ENCODE data around the gene ALKBH3. TPM values are rescaled to one million over a fixed set of nuclear protein-coding genes. Genes with fewer than 3 reads are reported as not detected.

Gene ALKBH3
- total RNA-seq, 1 experiment from 2014 or later, result 76.6 TPM

- DNase-seq (ENCODE audit: low spot score), result no peak
Measured at GRCh38 chr11:43922295-43922648, 41.6 kb downstream of the ALKBH3 start.

- DNase-seq (ENCODE audit: low spot score), result no peak
Measured at GRCh38 chr11:43922744-43923405, 42.2 kb downstream of the ALKBH3 start.

DNA sequence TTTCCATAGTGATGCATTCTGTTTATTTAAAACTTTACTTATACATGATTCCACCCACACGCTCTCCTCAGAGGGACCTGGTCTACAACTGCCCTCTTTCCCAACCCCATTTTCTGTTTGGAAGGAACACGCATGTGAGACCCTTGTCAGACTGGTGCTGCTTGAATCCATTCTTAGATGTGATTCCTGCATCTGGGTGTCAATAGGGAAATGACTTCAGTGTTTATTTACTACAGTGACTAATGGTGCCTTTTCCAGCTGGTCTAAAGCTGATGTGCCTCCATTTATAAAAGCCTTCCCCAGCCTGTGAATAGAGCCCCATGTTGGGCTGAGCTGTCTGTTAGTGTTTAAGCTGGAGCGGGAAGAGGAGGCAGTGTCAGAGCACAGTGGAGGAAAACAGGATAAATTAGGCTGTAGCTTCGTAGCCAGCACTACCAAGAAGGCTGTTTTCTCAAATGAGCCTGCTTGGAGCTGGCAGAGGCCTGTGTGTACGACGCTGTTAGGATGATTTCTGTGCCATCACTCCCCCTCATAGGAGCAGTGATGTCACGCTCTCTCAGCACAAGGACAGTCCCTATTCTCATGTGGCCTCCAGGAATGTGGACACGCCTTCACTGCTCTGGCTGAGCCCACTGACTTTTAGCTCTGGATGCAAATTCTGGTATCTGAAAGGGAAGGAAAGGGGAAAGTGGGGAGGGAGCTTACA is 42.9 kb downstream of the ALKBH3 start:
- no peak for DNase-seq (ENCODE audit: low spot score)

- no peak for DNase-seq (ENCODE audit: low spot score)
Measured at GRCh38 chr11:43924112-43924855, 43.7 kb downstream of the ALKBH3 start.

GRCh38 chr11:43925063-43925931 is 44.7 kb downstream of the ALKBH3 start:
- DNase-seq (ENCODE audit: low spot score), result no peak

DNA sequence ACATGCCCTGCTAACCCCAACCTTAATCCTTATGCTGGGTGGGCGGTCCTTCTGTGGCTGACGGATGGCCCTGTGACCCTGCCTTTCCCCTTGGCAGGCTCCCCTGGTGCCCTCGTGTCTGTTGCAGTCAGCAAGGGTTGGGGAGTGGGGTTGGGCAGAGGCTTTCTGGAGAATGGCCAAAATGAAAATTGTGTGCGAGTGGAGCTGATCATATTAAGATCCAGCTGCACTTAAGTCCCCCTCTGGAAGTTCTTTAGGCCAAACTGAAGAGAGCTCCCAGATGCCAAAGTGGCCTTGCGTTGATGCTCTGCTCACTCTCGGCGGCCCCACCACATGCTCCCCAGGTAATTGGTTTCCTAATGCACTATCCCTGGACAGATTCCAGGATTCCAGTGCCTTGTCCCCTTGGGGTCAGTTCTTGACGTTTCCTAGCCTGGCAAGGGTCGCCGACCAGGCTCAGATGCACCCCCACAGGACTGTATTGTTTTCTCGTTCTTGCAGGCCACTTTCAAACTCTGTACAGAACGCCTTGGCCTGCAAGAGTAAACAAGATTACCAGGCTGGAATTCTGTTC is 45.4 kb downstream of the ALKBH3 start:
- no peak for DNase-seq (ENCODE audit: low spot score)

- DNase-seq (ENCODE audit: low spot score), result no peak
Measured at GRCh38 chr11:43927070-43927469, 46.4 kb downstream of the ALKBH3 start.

DNA sequence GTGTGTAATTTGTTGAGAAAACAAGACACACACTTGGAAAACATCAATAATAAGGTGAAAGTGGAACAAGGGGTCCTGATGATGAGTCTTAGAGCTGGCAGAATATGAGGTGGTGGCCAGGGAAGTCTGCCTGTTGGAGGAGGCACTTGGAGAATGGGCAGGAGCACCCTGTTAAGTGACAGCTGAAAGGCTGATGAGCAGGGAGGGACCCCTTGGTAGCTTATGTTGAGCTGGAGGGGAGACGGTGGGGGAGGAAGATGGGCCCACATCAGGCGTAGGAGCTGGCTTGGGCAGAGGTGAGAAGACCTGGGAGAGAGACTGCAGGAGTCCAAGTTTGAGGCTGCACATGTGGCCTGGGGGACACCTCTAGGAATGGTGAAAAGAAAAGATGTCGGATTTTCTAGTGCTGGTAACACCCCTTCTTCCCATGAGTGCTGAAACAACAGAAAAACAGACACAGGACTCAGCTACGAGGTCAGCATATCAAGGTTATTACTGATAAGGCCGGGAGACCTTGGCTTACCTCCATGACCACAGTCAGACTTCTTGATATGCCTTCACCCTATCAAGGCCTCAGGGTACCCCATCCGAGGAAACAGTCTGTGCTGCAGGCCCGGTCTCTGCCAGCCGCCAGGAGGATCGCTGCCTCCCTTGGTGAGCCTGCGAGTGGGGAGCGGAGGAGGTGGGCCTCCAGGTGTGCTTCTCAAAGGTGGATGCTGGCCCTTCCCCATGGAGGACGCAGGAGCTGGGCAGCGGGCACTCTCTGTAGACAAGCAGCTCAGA is 47.5 kb downstream of the ALKBH3 start:
- no peak for DNase-seq (ENCODE audit: low spot score)

- no peak for DNase-seq (ENCODE audit: low spot score)
Measured at GRCh38 chr11:43928721-43929120, 48.1 kb downstream of the ALKBH3 start.

- no peak for DNase-seq (ENCODE audit: low spot score)
Measured at GRCh38 chr11:43930868-43931716, 50.5 kb downstream of the ALKBH3 start.

DNA sequence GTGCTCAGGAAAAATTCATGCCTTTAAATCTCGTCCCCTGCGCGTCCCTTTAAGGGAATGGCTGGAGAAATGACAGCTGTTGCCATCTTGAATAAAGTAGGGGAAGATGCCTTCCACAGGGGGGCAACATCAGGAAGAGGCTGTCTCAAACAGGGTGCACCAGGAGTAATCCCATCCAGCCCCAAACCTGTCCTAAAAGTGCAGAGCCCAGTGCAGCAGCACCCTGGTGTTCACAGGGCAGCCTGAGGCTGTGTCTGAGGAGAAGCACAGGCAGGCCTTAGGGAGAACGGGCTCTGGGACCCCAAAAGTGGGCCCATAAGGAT is 51.0 kb downstream of the ALKBH3 start:
- DNase-seq (ENCODE audit: low spot score), result no peak

DNA sequence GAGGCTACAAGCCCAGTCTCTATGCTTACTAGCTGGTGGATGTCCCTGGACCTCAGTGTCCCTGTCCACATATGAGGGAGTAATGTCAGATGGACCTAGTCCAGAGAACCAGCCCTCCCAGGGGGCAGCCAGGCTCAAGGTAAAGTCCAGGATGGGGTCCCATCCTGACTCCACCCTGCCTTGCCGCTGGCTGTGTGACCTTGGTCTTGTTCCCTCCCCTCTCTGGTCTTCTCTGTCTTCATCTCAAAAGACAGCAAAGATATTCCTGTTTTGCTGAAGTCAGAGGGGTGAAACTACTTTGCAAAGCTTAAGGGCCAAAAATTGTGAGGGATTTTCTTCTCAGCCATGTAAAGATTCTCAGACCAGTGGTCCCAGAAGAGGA is 52.6 kb downstream of the ALKBH3 start:
- DNase-seq (ENCODE audit: low spot score), result no peak

- DNase-seq (ENCODE audit: low spot score), result no peak
Measured at GRCh38 chr11:43933608-43934551, 53.2 kb downstream of the ALKBH3 start.

GRCh38 chr11:43934601-43935423 is 54.2 kb downstream of the ALKBH3 start:
- no peak for DNase-seq (ENCODE audit: low spot score)

GRCh38 chr11:43935424-43935979 is 54.9 kb downstream of the ALKBH3 start:
- DNase-seq (ENCODE audit: low spot score), result no peak

DNA sequence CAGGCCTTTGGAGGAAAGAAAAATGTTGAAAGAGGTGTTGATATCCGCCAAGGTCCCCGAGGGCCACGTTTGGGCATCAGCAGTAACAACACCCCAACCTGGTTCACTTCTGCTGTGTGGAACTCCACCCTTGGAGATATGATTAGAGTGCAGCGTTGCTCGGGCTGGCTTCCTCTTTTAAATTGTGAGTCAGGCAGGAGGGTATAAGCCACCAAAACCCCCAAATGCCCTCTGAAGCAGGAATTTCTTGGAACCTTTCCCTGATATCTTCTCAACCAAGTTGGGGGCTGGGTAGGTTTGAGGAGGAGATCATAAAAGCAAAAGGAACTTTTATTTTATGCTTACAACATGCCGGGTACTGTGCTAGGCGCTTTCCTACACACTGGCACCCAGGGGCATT is 55.4 kb downstream of the ALKBH3 start:
- peak; percentile 54 for DNase-seq (ENCODE audit: low spot score)
